Psoas muscle (tissue), 8 donors: ENCODE data around the gene ADRA2B. TPM values are rescaled to one million over a fixed set of nuclear protein-coding genes. Genes with fewer than 3 reads are reported as not detected.

ENCODE experiments used
- ATAC-seq, 4 donors: fragments of 200-7000 bp; cut with Tn5 transposase; one replicate each; pipeline ENCODE4 v1.9.1; 2020; ENCODE audit warnings: moderate library complexity in 3 of 4, mild to moderate bottlenecking in 2 of 4
- DNase-seq, 2 donors: peaks; one replicate each; pipeline ENCODE4 v3.0.0-alpha.2; 2020
- H3K27ac ChIP-seq: fragments of 200-600 bp; one replicate; pipeline ENCODE4 v1.8.0; 2022
- H3K27me3 ChIP-seq, 3 donors: fragments of 200-600 bp in 1 of 3; one replicate each; pipeline versions ENCODE4 v1.6.1 to v1.8.0; 2013 to 2022; ENCODE audit warnings: low read length in 2 of 3, mild to moderate bottlenecking in 2 of 3, moderate library complexity in 1 of 3; ENCODE audit not compliant: insufficient read depth in 3 of 3
- H3K36me3 ChIP-seq, 2 donors: fragments of 200-600 bp in 1 of 2; one replicate each; pipeline versions ENCODE4 v1.6.1 to v1.8.0; 2013 to 2022; ENCODE audit warnings: low read depth in 1 of 2, mild to moderate bottlenecking in 1 of 2, moderate library complexity in 1 of 2; ENCODE audit not compliant: insufficient read depth in 1 of 2
- H3K4me1 ChIP-seq: fragments of 200-600 bp; one replicate; pipeline ENCODE4 v1.8.0; 2022
- H3K4me3 ChIP-seq: fragments of 200-600 bp; one replicate; pipeline ENCODE4 v1.8.0; 2022; ENCODE audit warnings: mild to moderate bottlenecking
- H3K9me3 ChIP-seq: fragments of 200-600 bp; one replicate; pipeline ENCODE4 v1.8.0; 2022
- WGBS, 3 donors: extraction: QIAGEN DNeasy Blood & Tissue Kit; methylation state at CpG; one replicate each; pipeline versions ENCODE4 v1.1.6 to v1.1.7; 2013; 5-methylcytosine and 5-hydroxymethylcytosine counted together
- intact Hi-C, 2 donors: fragments of 100-400 bp; cut with DNase I; formaldehyde crosslinking; loops; one replicate each; pipeline versions ENCODE4 v1.11.0 to v1.14.2; 2022
- polyA plus RNA-seq, 3 donors: library from polyadenylated mRNA; stranded (reverse); fragments of 200-250 nt; gene quantifications; one replicate each; pipeline ENCODE4 v1.2.3, GENCODE V29; 2013
- total RNA-seq, 4 donors: library from RNA; stranded (reverse); fragmentation: NEBNext Ultra II Directional in 2 of 4; extraction: Animal tissue kit (Norgen Biotek cat#: 25700) in 2 of 4; gene quantifications; one replicate each; pipeline versions ENCODE4 v1.2.1 to v1.2.4, GENCODE V29; 2021 to 2023
- TF ChIP-seq, protein P1 (sequence below): fragments of 200-600 bp; IDR thresholded peaks from one replicate; pipeline ENCODE4 v1.8.0; 2022; ENCODE audit warnings: antibody characterized with exemption
- donor health status: healthy with polysubstance abuse.
- donor health status: DM: no; HTN: no; CAD: no; lungs with moderate emphysema.
- donor health status: Bipolar disorder and iron deficiency.
- donor health status: healthy.
- donor health status: DM: yes; HTN: yes; CAD: no.
- donor health status: DM: no; HTN: no; CAD: no.
- donor health status: DM: no; HTN: no; CAD: no.
- donor health status: DM: yes; HTN: yes; CAD: no.

Gene ADRA2B
- total and polyA plus RNA-seq, 7 donors = 1.6 to 5.3 (median 2.1) TPM

DNA sequence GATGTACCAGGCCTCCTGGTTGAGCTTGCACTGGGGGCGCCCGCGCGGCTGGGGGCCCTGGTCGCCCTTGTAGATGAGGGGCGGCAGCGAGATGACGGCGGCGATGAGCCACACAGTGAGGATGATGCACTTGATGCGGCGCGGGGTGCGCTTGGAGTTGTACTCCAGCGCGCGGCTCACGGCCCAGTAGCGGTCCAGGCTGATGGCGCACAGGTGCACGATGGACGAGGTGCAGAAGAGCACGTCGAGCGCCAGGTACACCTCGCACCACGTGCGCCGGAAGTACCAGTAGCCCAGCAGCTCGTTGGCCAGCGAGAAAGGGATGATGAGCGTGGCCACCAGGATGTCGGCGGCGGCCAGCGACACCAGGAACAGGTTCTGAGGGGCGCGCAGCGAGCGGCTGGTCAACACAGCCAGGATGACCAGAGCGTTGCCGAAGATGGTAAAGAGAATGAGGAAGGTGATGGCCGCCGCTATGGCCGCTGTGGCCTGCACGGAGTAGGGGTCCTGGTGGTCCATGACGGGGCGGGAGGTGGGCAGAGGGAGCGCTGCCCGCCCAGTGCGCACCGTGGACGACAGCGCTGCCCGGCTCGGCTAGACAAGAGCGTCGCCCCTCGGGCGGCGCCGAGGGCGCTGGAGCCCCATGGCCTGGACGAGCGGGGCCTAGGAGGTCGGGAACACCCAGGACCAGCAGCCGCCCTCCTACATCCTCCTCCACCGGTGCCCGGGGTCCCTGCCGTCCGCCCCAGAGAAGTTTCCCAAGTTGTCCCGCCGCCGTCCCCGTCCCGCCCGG is 544 bp downstream of the ADRA2B start:
- Histone ChIP-seq H3K36me3 (no peaks in the 10 kb centered on the region), H3K27me3 (peaks cover 0 to 23% (median 0%) of the 10 kb centered on the region in 3 donors), H3K4me3 (peak overlapping the region; percentile 66), H3K27ac (peak overlapping the region; percentile 4), H3K4me1 (peaks cover 6% of the 10 kb centered on the region), H3K9me3 (no peaks in the 10 kb centered on the region)
- DNase-seq = no peak
- WGBS, 3 donors = 43 to 52% (median 45%) methylated on average over 63 to 77 of the region's 77 CpGs
- intact Hi-C loops = loop anchor here (10.0 kb wide), 1 partner anchor 91 kb away; no protein-coding TSS in a partner anchor
- no peak for ATAC-seq
- TF ChIP-seq, protein P1, sequence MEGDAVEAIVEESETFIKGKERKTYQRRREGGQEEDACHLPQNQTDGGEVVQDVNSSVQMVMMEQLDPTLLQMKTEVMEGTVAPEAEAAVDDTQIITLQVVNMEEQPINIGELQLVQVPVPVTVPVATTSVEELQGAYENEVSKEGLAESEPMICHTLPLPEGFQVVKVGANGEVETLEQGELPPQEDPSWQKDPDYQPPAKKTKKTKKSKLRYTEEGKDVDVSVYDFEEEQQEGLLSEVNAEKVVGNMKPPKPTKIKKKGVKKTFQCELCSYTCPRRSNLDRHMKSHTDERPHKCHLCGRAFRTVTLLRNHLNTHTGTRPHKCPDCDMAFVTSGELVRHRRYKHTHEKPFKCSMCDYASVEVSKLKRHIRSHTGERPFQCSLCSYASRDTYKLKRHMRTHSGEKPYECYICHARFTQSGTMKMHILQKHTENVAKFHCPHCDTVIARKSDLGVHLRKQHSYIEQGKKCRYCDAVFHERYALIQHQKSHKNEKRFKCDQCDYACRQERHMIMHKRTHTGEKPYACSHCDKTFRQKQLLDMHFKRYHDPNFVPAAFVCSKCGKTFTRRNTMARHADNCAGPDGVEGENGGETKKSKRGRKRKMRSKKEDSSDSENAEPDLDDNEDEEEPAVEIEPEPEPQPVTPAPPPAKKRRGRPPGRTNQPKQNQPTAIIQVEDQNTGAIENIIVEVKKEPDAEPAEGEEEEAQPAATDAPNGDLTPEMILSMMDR = no peak

DNA sequence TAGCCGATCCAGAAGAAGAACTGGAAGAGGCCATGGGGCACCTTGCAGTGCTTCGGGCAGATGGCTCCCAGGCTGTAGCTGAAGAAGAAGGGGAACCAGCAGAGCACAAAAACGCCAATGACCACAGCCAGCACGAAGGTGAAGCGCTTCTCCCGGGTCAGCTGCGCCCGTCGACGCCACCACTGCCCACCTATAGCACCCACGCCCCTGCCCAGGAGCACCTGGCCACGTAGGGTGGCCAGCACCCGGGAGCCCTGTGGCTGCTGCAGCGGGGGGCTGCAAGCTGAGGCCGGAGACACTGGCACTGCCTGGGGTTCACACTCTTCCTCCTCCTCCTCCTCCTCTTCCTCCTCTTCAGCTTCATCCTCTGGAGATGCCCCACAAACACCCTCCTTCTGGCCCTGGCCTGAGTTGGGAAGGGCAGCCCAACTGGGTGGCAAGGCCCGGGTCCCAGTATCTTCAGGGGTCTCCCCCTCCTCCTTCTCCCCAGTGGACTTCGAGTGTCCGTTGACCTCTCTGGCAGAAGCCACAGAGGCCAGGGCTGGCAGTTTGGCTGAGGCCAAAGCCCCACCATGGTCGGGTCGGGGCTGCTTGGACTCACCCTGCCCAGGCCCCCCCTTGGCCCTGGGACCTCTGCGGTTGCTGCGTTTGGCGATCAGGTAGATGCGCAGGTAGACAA is 1.3 kb downstream of the ADRA2B start:
- Histone ChIP-seq H3K36me3 (no peaks in the 10 kb centered on the region), H3K4me1 (peaks cover 6% of the 10 kb centered on the region), H3K27ac (peak overlapping the region; percentile 4), H3K27me3 (peaks cover 0 to 23% (median 0%) of the 10 kb centered on the region in 3 donors), H3K9me3 (no peaks in the 10 kb centered on the region), H3K4me3 (peak overlapping the region; percentile 66)
- TF ChIP-seq, protein P1 = no peak
- no peak for DNase-seq
- no peak for ATAC-seq
- intact Hi-C loops = loop anchor here (10.0 kb wide), 1 partner anchor 90 kb away; no protein-coding TSS in a partner anchor
- WGBS, 3 donors = 90 to 92% (median 91%) methylated on average over 24 of the region's 24 CpGs

DNA sequence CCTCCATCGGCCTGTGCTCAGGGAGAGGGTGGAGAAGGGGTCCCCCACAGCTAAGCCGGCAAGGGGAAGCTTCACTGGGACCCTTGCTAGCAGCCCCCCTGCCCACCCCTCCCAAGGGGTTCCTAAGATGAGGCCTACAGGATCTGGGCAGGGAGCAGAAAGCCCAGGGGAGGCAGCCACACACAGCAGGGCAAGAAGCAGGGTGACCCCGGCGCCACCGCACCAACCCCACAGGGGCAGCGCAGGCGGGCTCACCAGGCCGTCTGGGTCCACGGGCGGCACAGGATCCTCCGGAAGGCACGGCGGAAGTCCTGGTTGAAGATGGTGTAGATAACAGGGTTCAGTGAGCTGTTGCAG is 1.8 kb downstream of the ADRA2B start:
- DNase-seq = no peak
- intact Hi-C loops = loop anchor here (10.0 kb wide), 1 partner anchor 90 kb away; no protein-coding TSS in a partner anchor

DNA sequence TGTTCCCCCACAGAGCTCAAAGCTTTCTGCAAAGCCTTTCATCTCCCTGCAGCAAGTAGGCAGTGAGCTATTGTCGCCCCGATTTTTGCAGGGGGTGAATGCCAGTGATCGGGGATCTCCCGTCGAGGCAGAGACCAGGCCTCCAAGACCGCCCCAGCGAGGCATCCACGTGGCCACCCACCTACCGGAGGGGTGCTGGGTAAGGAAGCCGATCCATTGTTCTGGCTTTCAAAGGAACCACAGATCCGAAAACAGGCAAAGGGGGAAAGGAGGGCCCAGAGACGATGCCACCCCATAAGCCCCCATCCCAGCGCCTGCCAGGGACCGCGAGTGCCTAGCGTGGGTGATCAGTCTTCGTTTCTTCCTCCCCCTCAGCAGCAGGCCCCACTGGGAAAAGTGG is 2.4 kb downstream of the ADRA2B start:
- H3K36me3 ChIP-seq = no peaks in the 10 kb centered on the region
- peaks cover 6% of the 10 kb centered on the region for H3K4me1 ChIP-seq
- peaks cover 0 to 23% (median 0%) of the 10 kb centered on the region in 3 donors for H3K27me3 ChIP-seq
- no peaks in the 10 kb centered on the region for H3K9me3 ChIP-seq
- 86 to 89% (median 88%) methylated on average over 17 of the region's 17 CpGs for WGBS, 3 donors
- peak overlapping the region; percentile 66 for H3K4me3 ChIP-seq
- no peak for DNase-seq
- H3K27ac ChIP-seq = no peak overlapping the region
- no peak for ATAC-seq
- intact Hi-C loops = loop anchor here (10.0 kb wide), 1 partner anchor 89 kb away; no protein-coding TSS in a partner anchor
- TF ChIP-seq, protein P1 = no peak

More for the DNA sequence above, 1.8 kb downstream of the ADRA2B start:
- 85 to 88% (median 87%) methylated on average over 11 to 13 of the region's 13 CpGs for WGBS, 3 donors
- no peak overlapping the region for H3K27ac ChIP-seq
- H3K4me1 ChIP-seq = peaks cover 6% of the 10 kb centered on the region
- H3K9me3 ChIP-seq = no peaks in the 10 kb centered on the region
- TF ChIP-seq, protein P1 = no peak
- ATAC-seq = no peak
- H3K27me3 ChIP-seq = peaks cover 0 to 23% (median 0%) of the 10 kb centered on the region in 3 donors
- no peaks in the 10 kb centered on the region for H3K36me3 ChIP-seq
- H3K4me3 ChIP-seq = peak overlapping the region; percentile 66
